Activated T-helper 9 cell treated with anti-CD3 and anti-CD28 coated beads, Interleukin-2, amount 50 U/mL, for 16 hours (primary cell): ENCODE data around the gene MYO3B.
"Not testable (repeated sequence)": the region's sequence is repeated elsewhere in the genome, so short reads cannot be mapped to it uniquely, and the experiment has no call there.

Experiments used
- DNase-seq: peaks from one replicate; pipeline ENCODE4 v3.0.0-alpha.2; 2020; ENCODE audit warnings: low read depth

The MYO3B gene

DNA sequence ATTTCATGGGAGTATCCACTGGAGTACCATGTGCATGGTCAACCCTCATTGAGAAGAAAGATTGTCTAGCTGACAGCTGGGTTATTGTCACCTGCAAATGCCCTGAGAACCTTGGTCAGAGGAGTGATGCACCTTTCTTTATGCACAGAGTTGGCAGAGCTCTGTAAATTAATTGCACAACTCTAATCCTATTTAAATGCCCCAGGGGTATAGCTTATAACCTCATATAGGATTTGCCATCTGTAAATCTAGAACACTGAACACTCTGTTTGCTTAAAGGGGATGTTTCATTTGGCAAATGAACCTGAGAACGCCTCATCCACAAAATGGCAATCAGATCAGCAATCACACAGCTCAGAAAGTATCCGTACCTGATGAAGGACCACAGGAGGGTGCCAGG, 465.4 kb downstream of the MYO3B start:
- no peak for DNase-seq

DNA sequence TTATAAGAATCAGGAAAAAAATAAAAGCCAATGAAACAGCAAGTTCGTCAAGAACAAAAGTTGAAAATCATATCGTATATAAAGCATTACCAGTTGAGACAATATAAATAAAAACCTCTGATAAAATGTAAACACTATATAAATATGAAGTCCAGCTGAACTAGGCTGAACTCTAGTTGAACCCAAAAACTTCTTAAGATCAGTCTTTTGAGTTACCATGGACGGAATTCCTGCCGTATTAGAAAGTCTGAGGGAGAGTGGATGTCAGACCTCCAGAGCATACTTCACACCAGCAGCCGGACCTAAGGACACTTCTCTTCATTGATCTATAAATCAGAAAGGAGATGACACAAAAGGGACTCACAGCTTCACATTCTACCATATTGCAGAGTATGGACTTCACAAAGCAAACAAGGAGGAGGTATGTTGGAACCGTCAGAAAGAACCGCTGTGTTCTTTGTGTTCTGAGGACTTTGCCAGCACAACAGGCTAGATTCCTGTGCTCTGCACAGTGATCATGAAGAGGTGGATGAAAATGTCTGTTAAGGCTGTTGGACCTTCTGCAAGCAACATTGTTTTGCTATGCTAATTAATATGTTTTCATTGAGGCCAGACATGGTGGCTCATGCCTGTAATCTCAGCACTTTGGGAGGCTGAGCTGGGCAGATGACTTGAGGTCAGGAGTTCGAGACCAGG, 469.9 kb downstream of the MYO3B start:
- DNase-seq = no peak

DNA sequence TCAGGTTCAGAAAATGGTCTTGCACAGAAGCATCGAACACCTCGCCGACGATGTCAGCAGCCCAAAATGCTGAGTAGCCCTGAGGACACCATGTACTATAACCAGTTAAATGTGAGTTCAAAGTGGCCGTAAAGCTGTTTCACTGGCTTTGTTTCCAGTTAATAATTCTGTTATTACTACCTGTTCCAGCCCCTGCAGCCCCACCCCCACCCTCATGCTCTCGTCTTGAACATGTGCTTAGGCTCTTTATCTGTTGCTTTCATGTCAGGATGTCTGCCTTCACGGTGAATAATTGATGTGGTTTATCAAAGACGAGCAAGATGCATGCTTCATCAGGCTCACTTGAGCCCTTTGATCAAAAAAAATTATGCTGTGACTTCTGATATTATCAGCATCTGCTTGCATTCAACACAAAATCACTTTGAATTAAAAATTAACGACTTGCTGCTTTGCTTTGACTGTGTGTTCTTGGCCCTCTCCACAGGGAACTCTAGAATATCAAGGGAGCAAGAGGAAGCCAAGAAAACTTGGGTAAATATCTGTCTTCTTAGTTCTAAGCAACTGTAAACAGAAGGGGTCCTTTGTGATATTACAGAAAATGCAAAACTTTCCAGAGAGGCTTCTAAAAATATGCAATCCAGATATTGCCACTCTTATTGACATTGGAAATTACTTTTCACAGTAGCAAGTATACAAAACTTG, 473.8 kb downstream of the MYO3B start:
- DNase-seq = no peak

DNA sequence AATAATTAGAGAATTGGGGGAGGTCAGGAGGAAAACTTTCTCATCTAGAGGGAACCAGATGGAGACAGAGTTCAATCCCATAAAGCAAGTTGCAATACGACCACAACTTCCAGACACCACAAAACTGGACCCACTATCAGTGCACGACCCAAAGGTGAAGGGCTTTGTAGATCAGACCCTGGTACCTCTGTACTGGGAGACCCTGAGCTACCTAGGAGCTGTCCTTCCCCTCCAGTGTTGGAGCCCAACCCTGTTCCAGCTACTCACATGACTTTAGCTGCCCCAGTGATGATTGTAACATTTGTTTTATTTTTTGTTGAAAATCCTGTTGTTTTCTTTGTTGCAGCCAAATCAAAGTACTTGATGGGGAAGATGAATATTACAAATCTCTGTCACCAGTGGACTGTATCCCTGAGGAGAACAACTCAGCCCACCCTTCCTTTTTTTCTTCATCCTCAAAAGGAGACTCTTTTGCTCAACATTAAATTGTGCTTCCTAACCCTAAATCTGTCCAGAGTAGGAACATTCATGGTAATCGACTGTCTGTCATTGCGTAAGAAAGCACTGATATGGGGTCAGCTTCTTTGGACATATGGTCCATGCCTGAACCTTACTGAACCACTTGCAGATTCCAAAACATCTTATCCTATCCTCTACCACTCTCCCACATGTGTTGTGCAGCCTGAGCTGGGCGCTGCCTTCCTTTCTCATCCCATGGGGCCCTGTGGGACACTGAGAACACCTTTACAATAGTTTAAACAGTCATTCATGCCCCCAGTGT, 474.9 kb downstream of the MYO3B start:
- no peak for DNase-seq

DNA sequence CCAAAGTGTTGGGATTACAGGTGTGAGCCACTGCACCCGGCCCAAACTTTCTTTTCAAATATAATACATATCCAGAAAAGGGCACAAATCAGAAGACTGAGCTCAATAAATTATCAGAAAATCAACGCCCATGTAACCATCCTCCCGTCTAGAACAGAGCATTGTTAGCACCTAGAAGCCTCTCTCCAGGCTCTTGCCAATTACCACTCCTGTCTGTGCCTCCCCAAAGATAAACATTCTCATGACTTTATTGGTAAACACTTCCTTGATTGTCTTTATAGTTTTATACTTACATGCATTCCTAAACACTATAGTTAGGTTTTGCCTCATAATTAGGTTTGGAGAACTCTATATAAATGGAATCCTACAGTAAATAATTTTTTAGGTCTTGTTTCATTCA, 478.7 kb downstream of the MYO3B start:
- DNase-seq = no peak

DNA sequence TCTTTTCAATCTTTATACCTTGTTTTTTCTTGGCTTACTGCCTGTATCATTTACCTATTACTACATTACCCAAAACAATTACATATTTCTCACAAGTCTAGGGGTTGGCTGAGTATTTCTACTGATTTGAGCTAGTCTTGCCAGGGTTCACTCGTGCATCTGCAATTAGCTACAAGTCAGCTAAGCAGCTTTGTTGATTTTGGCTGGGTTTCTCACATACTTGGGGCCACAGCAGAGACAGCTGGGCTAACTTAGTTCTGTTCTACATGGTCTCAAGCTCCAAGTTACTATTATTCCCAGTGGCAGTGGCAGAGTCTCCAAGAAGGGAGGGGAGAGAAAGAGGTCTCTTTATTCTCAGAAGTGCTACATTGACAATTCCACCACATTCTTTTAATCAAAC, 482.5 kb downstream of the MYO3B start:
- no peak for DNase-seq

DNA sequence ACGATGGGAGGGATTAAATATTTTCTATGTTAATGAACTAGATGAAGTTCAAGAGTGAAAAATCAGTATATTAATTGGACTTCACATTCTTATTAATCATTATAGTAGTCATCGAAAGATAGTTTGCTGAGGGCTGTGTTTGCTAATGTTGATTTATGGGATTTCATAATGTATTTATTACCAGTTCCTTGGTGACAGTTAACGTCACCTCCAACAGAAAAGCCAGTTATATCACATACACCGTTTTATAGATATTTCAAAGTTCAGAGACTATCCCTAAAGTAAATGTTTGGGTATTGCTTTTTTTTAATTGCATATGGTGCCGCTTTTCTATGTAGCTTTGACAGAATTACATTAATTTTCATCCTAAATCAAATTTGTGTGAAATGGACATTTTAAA, 487.8 kb downstream of the MYO3B start:
- no peak for DNase-seq

DNA sequence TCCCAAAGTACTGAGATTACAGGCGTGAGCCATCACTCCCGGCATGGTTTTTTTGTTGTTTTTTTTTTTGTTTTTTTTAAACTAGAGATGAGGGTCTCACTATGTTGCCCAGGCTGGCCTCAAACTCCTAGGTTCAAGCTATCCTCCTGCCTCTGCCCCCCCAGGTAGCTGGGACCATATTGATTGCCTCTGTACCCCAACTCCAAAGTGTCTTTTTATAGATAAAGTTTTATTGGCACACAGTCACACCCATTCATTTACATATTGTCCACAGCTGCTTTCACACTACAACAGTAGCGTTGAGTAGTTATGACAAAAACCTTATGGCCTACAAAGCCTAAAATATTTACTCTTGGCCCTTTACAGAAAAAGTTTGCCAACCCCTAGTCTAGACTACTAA, 492.0 kb downstream of the MYO3B start:
- no peak for DNase-seq

DNA sequence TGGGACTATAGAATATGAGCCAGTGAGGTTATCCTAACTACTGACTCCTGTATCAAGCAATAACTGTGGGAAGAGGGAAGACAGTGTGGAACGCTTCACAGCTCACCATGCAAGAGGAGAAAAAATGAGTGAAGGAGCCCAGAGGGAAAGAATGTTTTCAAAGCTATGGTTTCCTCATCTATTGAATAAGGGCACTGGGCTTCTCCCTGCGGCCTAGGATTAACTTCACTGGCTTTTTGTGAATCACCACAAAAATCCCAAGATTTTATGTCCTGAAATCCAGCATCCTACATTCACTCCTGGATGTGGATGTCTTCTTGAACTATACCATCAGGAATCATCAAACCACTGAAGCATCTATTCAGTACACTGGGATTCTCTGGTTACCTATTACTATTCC, 492.7 kb downstream of the MYO3B start:
- DNase-seq = no peak

DNA sequence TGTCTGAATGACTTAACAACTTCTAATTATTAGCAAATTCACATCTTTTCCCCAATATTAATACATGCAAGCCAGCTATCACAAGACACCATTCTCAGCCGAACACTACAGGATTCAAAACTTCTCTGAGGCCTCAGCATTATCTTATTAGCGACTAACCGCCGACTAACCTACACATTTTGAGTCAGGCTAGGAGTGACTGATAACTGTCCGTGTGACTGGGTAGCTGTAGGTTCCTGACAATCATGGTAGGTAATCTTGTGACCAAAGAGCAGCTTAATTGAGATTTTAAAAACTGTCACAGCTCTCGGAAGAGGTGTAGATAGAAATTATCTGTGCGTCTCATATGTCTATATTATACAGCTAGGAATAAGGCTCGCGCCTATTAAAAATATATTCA, 493.1 kb downstream of the MYO3B start:
- DNase-seq = no peak

DNA sequence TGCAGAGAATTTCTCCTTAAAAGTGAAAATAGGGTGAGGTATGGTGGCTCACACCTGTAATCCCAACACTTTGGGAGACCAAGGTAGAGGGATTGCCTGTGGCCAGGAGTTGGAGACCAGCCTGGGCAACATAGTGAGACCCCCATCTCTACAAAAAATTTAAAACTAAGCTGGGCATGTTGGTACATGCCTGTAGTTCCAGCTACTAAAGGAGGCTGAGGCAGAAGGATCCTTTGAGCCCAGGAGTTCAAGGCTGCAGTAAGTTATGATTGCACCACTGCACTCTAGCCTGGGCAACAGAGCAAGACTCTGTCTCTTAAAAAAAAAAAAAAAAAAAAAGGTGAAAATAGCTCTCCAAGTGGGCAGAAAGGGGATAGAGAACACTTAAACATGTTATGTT, 496.3 kb downstream of the MYO3B start:
- not testable (repeated sequence) for DNase-seq

DNA sequence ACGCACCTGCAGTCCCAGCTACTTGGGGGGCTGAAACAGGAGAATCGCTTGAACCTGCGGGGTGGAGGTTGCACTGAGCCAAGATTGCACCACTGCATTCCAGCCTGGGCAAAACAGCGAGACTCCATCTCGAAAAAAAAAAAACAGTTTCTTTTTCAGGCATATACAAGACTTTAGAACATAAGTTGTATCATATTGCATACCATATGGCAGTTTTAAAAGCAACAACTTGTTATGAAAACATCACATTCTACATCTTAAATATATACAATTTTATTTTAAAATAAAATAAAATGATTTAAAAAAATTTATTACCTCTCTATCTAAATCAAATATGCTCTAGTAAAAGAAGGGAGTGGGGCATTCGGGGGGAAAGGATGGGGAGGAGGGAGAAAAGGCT, 497.8 kb downstream of the MYO3B start:
- no peak for DNase-seq

DNA sequence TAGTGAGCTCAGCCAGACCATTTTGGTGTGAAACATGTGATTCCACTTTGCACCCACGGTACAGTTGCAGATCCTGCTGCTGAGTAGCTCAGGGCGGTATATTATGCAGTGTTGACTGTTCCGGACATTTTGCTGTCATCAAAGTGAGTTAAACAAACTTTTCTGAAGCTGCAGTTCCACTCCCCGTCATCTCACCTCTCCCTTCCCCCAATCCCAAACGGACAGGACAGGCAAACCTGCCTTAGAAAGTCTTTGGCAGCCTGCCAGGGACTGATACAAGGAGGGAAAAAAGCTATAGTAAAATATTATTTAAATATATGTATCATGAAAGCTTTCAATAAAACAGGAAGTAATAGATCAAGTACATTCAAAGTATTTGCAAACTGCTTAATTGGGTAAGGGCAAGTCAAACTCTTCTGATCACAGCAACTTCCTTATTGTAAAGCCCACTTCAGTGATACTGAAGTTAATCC, 501.7 kb downstream of the MYO3B start:
- no peak for DNase-seq

DNA sequence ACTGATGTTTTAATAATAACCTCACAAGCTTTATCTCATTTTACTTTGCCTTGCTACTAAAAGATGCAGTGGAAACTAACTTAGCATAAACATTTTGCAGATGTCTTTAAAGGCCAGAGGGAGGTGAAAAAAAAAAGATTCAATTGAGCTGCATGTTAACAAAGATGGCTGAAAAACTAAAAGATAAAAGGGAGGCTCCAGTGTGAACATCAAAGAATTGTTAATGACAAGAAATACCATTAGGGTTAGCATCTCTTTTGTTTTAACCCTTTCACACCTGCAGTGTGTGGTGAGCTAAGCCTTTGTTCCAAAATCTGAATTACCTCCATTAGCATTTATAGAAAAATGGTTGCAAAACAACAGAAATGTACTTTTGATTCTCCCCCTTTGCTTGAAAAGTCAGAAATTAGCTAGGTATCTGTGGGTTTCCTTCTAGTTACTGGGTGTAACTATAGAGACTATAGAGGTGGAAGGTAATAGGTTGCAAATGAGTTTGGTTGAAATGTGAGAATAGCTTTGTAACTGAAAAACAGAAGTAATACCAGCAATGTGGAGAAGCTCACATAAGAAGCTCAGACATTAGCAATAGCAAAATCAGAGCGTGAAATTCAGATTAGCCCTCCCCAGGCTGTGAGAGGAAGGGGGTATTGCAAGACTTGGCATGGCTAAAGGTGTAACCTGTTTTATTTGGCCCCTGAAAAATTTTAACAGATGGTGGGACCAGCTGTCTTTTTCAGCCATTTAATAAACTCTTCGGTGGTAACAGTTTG, 502.4 kb downstream of the MYO3B start:
- no peak for DNase-seq

DNA sequence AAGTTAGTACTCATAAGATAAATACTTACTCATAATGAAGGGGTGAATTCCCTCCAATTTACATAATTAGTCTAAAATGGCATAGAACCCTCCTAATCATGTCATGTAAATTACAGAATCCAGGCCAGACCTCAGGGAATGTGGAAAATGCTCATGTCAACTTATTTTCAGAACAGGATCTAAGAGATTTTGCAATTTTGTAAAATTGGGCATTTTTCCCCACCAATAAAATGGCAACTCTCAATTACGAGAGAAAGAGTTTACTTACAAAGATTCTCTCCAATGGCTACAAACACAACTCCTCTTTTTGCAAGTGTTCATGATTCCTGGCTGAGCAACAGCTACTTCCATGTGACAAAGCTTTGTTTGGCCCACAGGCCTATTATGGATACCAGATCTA, 503.4 kb downstream of the MYO3B start:
- DNase-seq = no peak

DNA sequence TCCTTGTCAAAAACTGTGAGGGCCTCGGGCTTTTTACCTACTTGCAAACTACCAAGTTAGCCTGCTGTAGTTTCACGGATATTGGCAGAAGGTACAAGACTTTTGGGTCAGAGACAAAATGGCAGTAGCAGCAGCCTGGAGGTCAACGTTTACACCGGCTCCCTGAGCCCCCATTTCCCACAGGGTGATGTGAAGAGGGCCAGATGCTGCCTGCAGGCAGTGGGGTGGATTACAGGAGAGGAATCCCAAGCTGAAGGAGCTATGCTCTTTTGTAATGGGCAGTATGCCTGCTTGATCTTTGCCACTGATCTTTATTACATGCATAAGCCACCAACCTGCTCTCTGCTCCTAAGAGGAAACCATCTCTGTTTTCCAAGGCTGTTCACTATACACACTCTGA, 507.6 kb downstream of the MYO3B start:
- no peak for DNase-seq

DNA sequence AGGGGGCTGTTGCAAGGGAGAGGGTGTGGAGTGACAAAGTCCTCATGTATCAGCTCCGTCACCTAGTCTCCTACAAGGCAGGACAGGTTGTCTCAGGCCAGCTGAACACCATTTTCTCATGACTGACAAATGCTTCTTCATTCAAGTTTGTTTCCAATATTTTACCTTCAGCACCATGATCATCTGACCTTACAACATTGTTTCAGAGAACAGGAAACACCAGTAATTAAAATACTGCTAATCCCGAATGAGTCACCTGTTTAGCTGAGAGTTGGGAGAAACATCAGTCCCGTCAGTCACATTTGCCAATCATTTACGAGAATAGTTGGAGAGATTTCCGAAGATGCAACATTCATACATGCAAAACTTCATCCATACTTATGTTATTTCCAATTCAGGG, 511.5 kb downstream of the MYO3B start:
- DNase-seq = no peak

DNA sequence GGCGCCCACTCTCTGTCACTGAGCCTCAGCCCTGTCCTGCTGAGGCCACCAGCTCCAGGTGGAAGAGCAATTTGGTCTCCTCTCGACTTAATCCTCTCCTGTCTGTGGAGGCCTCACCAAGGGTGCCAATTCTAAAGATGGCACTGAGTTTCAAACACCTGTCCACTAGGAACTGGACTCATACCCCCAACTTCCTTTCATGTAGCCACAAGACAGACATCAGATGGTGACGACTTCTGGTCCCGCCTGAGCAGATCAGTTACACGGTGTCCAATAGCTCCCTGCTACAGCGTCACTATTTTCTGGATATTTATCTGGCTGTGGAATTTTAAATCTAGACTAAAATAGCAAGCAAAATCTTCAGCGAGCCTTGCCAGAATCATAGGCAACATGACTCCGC, 512.7 kb downstream of the MYO3B start:
- DNase-seq = no peak

DNA sequence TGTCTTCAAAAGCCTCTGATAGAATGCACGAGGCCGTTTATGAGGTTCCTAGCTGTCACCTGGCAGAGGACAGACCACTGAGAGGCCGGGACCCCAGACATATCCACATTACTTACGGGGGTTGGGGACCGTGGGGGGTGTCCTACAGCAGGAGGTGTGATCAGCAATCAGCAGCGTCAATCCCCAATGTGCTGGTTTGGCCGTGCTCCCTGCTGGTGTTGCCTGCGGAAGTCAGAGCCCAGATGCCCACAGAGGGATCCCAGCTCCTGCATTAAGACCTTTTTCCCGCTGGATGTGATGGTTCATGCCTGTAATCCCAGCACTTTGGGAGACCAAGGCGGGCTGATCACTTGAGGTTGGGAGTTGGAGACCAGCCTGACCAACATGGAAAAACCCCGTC, 516.4 kb downstream of the MYO3B start:
- DNase-seq = no peak

DNA sequence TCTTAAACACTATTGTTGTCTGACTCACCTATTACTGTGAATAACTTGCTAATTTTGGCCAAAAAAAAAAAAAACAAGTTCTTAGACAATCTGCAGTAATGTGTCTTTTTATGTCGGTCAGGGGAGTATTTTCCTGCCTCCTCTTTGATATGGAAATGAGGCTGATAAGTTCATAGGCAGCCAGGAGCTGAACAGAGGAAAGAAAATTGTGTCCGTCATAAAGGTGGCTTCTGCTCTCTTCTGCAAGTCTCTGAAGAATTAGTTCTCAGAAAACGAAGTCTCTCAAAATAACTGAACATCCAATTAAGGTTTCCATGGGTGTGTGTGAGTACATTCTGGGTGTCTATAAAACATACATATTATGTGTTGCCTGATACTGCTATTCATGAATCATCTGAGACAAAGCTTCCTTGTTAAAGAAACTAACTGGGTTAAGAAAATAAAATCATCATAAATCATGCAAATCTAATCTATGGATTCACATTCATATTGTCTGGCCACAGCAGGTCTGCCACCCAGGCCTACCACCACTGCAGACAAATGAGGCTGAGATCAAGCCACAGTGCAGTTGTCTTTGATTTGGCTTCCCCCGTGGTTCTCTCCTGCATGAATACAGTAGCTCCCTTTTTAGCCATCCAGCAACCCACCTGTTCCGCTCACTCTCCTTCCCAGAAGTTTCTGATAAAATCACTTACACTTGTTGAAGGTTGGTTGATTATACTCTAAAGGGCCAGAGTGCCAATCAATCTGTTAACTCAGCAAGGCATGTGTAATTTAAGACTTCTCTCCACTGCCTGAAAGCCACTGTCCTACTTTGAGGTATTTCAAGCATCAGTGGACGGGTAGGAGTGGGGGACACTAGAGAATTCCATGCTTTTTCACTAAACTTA, 517.8 kb downstream of the MYO3B start:
- no peak for DNase-seq

DNA sequence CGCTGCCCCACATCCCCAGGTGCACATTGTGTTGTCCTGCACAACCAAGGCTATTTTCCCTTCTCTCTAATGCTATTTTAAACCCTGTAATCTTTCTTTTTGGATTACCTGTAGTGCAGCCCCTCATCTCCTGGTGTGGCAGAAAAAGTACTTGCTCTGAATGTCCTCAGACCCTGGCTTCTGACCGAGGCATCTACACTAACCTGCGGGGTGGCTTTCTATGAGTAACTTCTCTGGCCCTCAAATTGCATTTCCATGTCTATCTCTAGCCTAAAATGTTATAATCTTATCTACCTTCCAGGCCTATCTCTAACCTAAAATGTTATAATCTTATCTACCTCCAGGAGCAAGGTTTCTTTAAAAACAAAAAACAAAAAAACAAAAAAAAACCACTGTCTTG, 519.0 kb downstream of the MYO3B start:
- DNase-seq = no peak
